Karpas-422 (cell line): ENCODE data around the gene CES4A. TPM values are rescaled to one million over a fixed set of nuclear protein-coding genes. Genes with fewer than 3 reads are reported as not detected.

Experiments
- DNase-seq: peaks from one replicate; pipeline ENCODE4 v3.0.0-alpha.2; 2015
- H2AFZ ChIP-seq: fragments of 200-600 bp; sonication (generic); 2 replicates; pipeline ENCODE4 v1.6.1; 2014; ENCODE audit warnings: antibody characterized with exemption, low read length, mixed read lengths
- H3K27ac ChIP-seq: fragments of 200-600 bp; sonication (generic); 2 replicates; pipeline ENCODE4 v1.5.1; 2014; ENCODE audit warnings: mild to moderate bottlenecking, low read length, moderate library complexity
- H3K27me3 ChIP-seq: fragments of 200-600 bp; sonication (generic); 2 replicates; pipeline ENCODE4 v1.6.1; 2014; ENCODE audit warnings: low read length, mixed read lengths
- H3K36me3 ChIP-seq: fragments of 200-600 bp; sonication (generic); 2 replicates; pipeline ENCODE4 v1.6.1; 2014; ENCODE audit warnings: low read length, mixed read lengths; ENCODE audit not compliant: insufficient read depth
- H3K4me1 ChIP-seq: fragments of 200-600 bp; sonication (generic); 2 replicates; pipeline ENCODE4 v1.6.1; 2014; ENCODE audit warnings: mild to moderate bottlenecking, low read length, mixed read lengths
- H3K4me2 ChIP-seq: fragments of 200-600 bp; sonication (generic); 2 replicates; pipeline ENCODE4 v1.6.1; 2014; ENCODE audit warnings: low read length, low read depth, mild to moderate bottlenecking; ENCODE audit not compliant: poor library complexity, severe bottlenecking
- H3K4me3 ChIP-seq: fragments of 200-600 bp; sonication (generic); 2 replicates; pipeline ENCODE4 v1.5.1; 2014; ENCODE audit warnings: mild to moderate bottlenecking, antibody characterized with exemption, low read length, mixed read lengths
- H3K79me2 ChIP-seq: fragments of 200-600 bp; sonication (generic); 2 replicates; pipeline ENCODE4 v1.6.1; 2014; ENCODE audit warnings: mild to moderate bottlenecking, low read length, mixed read lengths
- H3K9ac ChIP-seq: fragments of 200-600 bp; sonication (generic); 2 replicates; pipeline ENCODE4 v1.6.0; 2014; ENCODE audit warnings: low read length
- H3K9me2 ChIP-seq: fragments of 200-600 bp; sonication (generic), shearing (Covaris generic); replicated peaks from 2 replicates; pipeline ENCODE4 v1.6.0; 2014; ENCODE audit warnings: mild to moderate bottlenecking, low read length, moderate library complexity; ENCODE audit not compliant: insufficient read depth
- H3K9me3 ChIP-seq: fragments of 300-700, 200-600 bp; sonication (generic); 2 replicates; pipeline ENCODE4 v1.6.1; 2014; ENCODE audit warnings: low read length, mixed read lengths
- H4K20me1 ChIP-seq: fragments of 200-600 bp; sonication (generic); 2 replicates; pipeline ENCODE4 v1.6.1; 2014; ENCODE audit warnings: mild to moderate bottlenecking, antibody characterized with exemption, low read length, low read depth; ENCODE audit not compliant: insufficient read depth
- total RNA-seq: library from RNA; depleted of rRNA; stranded (reverse); fragments of >200 nt; shearing (Covaris generic); gene quantifications from 2 replicates; pipeline ENCODE4 v1.2.3, GENCODE V29; 2014; ENCODE audit warnings: low replicate concordance

Gene CES4A
- total RNA-seq, 1 experiment from 2014 or later = not detected

GRCh38 chr16:67006930-67007658 is 18.7 kb downstream of the CES4A start:
- no peaks in the 10 kb centered on the region for H3K4me1 ChIP-seq
- H3K36me3 ChIP-seq = no peaks in the 10 kb centered on the region
- H3K9me2 ChIP-seq = no peaks in the 10 kb centered on the region
- H3K27ac ChIP-seq = no peak overlapping the region
- no peaks in the 10 kb centered on the region for H3K9me3 ChIP-seq
- no peaks in the 10 kb centered on the region; the same call in 1 of the 2 replicates for H4K20me1 ChIP-seq
- H2AFZ ChIP-seq = no peak overlapping the region
- no peaks in the 10 kb centered on the region for H3K27me3 ChIP-seq
- H3K9ac ChIP-seq = no peak overlapping the region
- no peaks in the 10 kb centered on the region for H3K79me2 ChIP-seq
- DNase-seq = no peak
- H3K4me2 ChIP-seq = no peak overlapping the region
- H3K4me3 ChIP-seq = no peak overlapping the region

- DNase-seq = no peak
- Histone ChIP-seq H2AFZ (no peak overlapping the region), H3K79me2 (no peaks in the 10 kb centered on the region), H4K20me1 (no peaks in the 10 kb centered on the region; the same call in 1 of the 2 replicates), H3K36me3 (no peaks in the 10 kb centered on the region), H3K4me2 (no peak overlapping the region), H3K4me1 (peaks cover 10% of the 10 kb centered on the region), H3K9ac (no peak overlapping the region), H3K27ac (no peak overlapping the region), H3K9me3 (no peaks in the 10 kb centered on the region), H3K27me3 (no peaks in the 10 kb centered on the region), H3K4me3 (no peak overlapping the region), H3K9me2 (no peaks in the 10 kb centered on the region)
Measured at GRCh38 chr16:67009158-67009557, 20.8 kb downstream of the CES4A start.

- Histone ChIP-seq H4K20me1 (no peaks in the 10 kb centered on the region; the same call in 1 of the 2 replicates), H3K79me2 (no peaks in the 10 kb centered on the region), H3K9me3 (no peaks in the 10 kb centered on the region), H2AFZ (no peak overlapping the region), H3K27ac (no peak overlapping the region), H3K4me2 (no peak overlapping the region), H3K27me3 (no peaks in the 10 kb centered on the region), H3K9ac (no peak overlapping the region), H3K36me3 (no peaks in the 10 kb centered on the region), H3K9me2 (no peaks in the 10 kb centered on the region), H3K4me3 (no peak overlapping the region), H3K4me1 (peaks cover 16% of the 10 kb centered on the region)
- no peak for DNase-seq
Measured at GRCh38 chr16:67011274-67011673, 22.9 kb downstream of the CES4A start.

GRCh38 chr16:67013233-67013822 is 24.9 kb downstream of the CES4A start:
- Histone ChIP-seq H3K4me3 (peak overlapping the region; percentile 66), H2AFZ (peak overlapping the region; percentile 95)

GRCh38 chr16:67013823-67014633 is 25.6 kb downstream of the CES4A start:
- peak overlapping the region; percentile 88 for H3K4me2 ChIP-seq
- peak; percentile 80 for DNase-seq

More at GRCh38 chr16:67013233-67013822, 24.9 kb downstream of the CES4A start:
- no peaks in the 10 kb centered on the region for H3K79me2 ChIP-seq
- H3K9me2 ChIP-seq = no peaks in the 10 kb centered on the region
- H3K36me3 ChIP-seq = no peaks in the 10 kb centered on the region
- peaks cover 19% of the 10 kb centered on the region for H3K4me1 ChIP-seq
- no peaks in the 10 kb centered on the region for H4K20me1 ChIP-seq
- H3K27ac ChIP-seq = no peak overlapping the region
- no peaks in the 10 kb centered on the region for H3K27me3 ChIP-seq
- H3K9ac ChIP-seq = peak overlapping the region; percentile 69
- no peaks in the 10 kb centered on the region for H3K9me3 ChIP-seq
- DNase-seq = no peak
- peak overlapping the region; percentile 88 for H3K4me2 ChIP-seq

GRCh38 chr16:67014634-67015312 is 26.4 kb downstream of the CES4A start:
- Histone ChIP-seq H3K79me2 (no peaks in the 10 kb centered on the region), H3K4me2 (peak overlapping the region; percentile 88)

More at GRCh38 chr16:67013823-67014633, 25.6 kb downstream of the CES4A start:
- H3K79me2 ChIP-seq = no peaks in the 10 kb centered on the region
- H3K27ac ChIP-seq = no peak overlapping the region
- H3K36me3 ChIP-seq = no peaks in the 10 kb centered on the region
- H4K20me1 ChIP-seq = no peaks in the 10 kb centered on the region
- H2AFZ ChIP-seq = peak overlapping the region; percentile 95
- peak overlapping the region; percentile 69 for H3K9ac ChIP-seq
- H3K9me2 ChIP-seq = no peaks in the 10 kb centered on the region
- no peaks in the 10 kb centered on the region for H3K9me3 ChIP-seq
- H3K27me3 ChIP-seq = no peaks in the 10 kb centered on the region
- H3K4me3 ChIP-seq = peak overlapping the region; percentile 66
- peaks cover 19% of the 10 kb centered on the region for H3K4me1 ChIP-seq

GRCh38 chr16:67015313-67015731 is 26.9 kb downstream of the CES4A start:
- H3K9ac ChIP-seq = no peak overlapping the region
- no peaks in the 10 kb centered on the region for H3K27me3 ChIP-seq
- H2AFZ ChIP-seq = no peak overlapping the region
- no peaks in the 10 kb centered on the region for H4K20me1 ChIP-seq
- no peak overlapping the region for H3K4me2 ChIP-seq
- H3K27ac ChIP-seq = no peak overlapping the region
- H3K9me3 ChIP-seq = no peaks in the 10 kb centered on the region
- H3K36me3 ChIP-seq = no peaks in the 10 kb centered on the region
- H3K4me3 ChIP-seq = no peak overlapping the region
- H3K4me1 ChIP-seq = peaks cover 19% of the 10 kb centered on the region
- DNase-seq = no peak
- no peaks in the 10 kb centered on the region for H3K79me2 ChIP-seq
- no peaks in the 10 kb centered on the region for H3K9me2 ChIP-seq

More at GRCh38 chr16:67014634-67015312, 26.4 kb downstream of the CES4A start:
- Histone ChIP-seq H2AFZ (peak overlapping the region; percentile 95), H3K9me3 (no peaks in the 10 kb centered on the region), H3K27ac (no peak overlapping the region), H3K36me3 (no peaks in the 10 kb centered on the region), H4K20me1 (no peaks in the 10 kb centered on the region), H3K9ac (peak overlapping the region; percentile 69), H3K4me3 (peak overlapping the region; percentile 66; the same call in 1 of the 2 replicates), H3K9me2 (no peaks in the 10 kb centered on the region), H3K27me3 (no peaks in the 10 kb centered on the region), H3K4me1 (peaks cover 19% of the 10 kb centered on the region)
- no peak for DNase-seq
